SK-N-MC (cell line): ENCODE measurements around the gene ACOXL.

Source experiments
- EZH2 ChIP-seq: fragments of 200-600 bp; sonication (generic); IDR thresholded peaks from one replicate; pipeline ENCODE4 v1.6.1; 2017; ENCODE audit warnings: antibody characterized with exemption
- POLR2AphosphoS5 ChIP-seq: IDR thresholded peaks from 2 replicates; pipeline ENCODE4 v1.6.1; 2012; ENCODE audit warnings: mild to moderate bottlenecking, low read depth, low read length, borderline replicate concordance

DNA sequence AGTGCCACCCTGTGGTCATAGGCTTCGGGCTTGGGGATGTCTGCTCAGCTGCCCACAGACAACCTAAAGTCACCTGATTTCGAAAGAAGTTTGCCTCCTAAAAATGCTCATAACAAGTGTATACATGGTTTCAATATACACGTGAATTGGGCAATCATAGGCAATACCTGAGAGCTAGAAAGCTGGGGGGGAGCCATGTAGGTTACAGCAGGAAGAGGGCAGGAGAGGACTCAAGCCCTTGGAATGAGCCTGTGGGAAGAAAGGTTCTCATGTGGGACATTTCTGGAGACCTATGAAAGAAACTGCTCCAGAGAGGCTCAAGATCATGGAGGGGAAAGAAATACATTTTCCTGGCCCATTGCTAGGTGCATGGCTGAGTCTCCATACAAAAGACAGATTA lies 109.7 kb downstream of the ACOXL start:
- no peak for TF ChIP-seq POLR2AphosphoS5
- TF ChIP-seq EZH2: no peak
